Measurements from ENCODE around the gene SCD5.

The SCD5 gene

GRCh38 chr4:82601242-82602015 is 197.2 kb downstream of the SCD5 start:
- in situ Hi-C loops (cut with MboI; ENCODE audit: low sequenced_read_pairs): no loop called here

GRCh38 chr4:82599336-82599735 is 199.3 kb downstream of the SCD5 start:
- in situ Hi-C loops (cut with MboI; ENCODE audit: low sequenced_read_pairs): no loop called here

GRCh38 chr4:82594456-82594855 is 204.1 kb downstream of the SCD5 start:
- in situ Hi-C loops (cut with MboI; ENCODE audit: low sequenced_read_pairs): no loop called here

- in situ Hi-C loops (cut with MboI; ENCODE audit: low sequenced_read_pairs): no loop called here
Observed at GRCh38 chr4:82593411-82593810, 205.2 kb downstream of the SCD5 start.

GRCh38 chr4:82592639-82593038 is 206.0 kb downstream of the SCD5 start:
- in situ Hi-C loops (cut with MboI; ENCODE audit: low sequenced_read_pairs): no loop called here

GRCh38 chr4:82591592-82591991 is 207.0 kb downstream of the SCD5 start:
- in situ Hi-C loops (cut with MboI; ENCODE audit: low sequenced_read_pairs): no loop called here

GRCh38 chr4:82589756-82590155 is 208.8 kb downstream of the SCD5 start:
- in situ Hi-C loops (cut with MboI; ENCODE audit: low sequenced_read_pairs): no loop called here

GRCh38 chr4:82588771-82589270 is 209.8 kb downstream of the SCD5 start:
- in situ Hi-C loops (cut with MboI; ENCODE audit: low sequenced_read_pairs): no loop called here

GRCh38 chr4:82587826-82588540 is 210.6 kb downstream of the SCD5 start:
- in situ Hi-C loops (cut with MboI; ENCODE audit: low sequenced_read_pairs): no loop called here

GRCh38 chr4:82585690-82586435 is 212.7 kb downstream of the SCD5 start:
- in situ Hi-C loops (cut with MboI; ENCODE audit: low sequenced_read_pairs): no loop called here

- in situ Hi-C loops (cut with MboI; ENCODE audit: low sequenced_read_pairs): no loop called here
Observed at GRCh38 chr4:82584931-82585330, 213.7 kb downstream of the SCD5 start.

- in situ Hi-C loops (cut with MboI; ENCODE audit: low sequenced_read_pairs): no loop called here
Observed at GRCh38 chr4:82583897-82584587, 214.6 kb downstream of the SCD5 start.

GRCh38 chr4:82579932-82580331 is 218.7 kb downstream of the SCD5 start:
- in situ Hi-C loops (cut with MboI; ENCODE audit: low sequenced_read_pairs): no loop called here
